Hematopoietic multipotent progenitor cell treated with erythropoietin and hydrocortisone succinate and interleukin-3 and kit ligand, for 8 days (in vitro differentiated cells): ENCODE measurements around the gene AOC1.
"Not testable (repeated sequence)": the region's sequence is repeated elsewhere in the genome, so short reads cannot be mapped to it uniquely, and the experiment has no call there.

Source experiments
- DNase-seq: peaks from one replicate; pipeline ENCODE4 v3.0.0-alpha.2; 2015

AOC1 gene, protein sequence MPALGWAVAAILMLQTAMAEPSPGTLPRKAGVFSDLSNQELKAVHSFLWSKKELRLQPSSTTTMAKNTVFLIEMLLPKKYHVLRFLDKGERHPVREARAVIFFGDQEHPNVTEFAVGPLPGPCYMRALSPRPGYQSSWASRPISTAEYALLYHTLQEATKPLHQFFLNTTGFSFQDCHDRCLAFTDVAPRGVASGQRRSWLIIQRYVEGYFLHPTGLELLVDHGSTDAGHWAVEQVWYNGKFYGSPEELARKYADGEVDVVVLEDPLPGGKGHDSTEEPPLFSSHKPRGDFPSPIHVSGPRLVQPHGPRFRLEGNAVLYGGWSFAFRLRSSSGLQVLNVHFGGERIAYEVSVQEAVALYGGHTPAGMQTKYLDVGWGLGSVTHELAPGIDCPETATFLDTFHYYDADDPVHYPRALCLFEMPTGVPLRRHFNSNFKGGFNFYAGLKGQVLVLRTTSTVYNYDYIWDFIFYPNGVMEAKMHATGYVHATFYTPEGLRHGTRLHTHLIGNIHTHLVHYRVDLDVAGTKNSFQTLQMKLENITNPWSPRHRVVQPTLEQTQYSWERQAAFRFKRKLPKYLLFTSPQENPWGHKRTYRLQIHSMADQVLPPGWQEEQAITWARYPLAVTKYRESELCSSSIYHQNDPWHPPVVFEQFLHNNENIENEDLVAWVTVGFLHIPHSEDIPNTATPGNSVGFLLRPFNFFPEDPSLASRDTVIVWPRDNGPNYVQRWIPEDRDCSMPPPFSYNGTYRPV

GRCh38 chr7:150852371-150852905 lies at the start of gene AOC1:
Gene AOC1 (plus strand): TSS chr7:150852517. CDS start chr7:150856471, 3,954 bp downstream.
- no peak for DNase-seq

DNA sequence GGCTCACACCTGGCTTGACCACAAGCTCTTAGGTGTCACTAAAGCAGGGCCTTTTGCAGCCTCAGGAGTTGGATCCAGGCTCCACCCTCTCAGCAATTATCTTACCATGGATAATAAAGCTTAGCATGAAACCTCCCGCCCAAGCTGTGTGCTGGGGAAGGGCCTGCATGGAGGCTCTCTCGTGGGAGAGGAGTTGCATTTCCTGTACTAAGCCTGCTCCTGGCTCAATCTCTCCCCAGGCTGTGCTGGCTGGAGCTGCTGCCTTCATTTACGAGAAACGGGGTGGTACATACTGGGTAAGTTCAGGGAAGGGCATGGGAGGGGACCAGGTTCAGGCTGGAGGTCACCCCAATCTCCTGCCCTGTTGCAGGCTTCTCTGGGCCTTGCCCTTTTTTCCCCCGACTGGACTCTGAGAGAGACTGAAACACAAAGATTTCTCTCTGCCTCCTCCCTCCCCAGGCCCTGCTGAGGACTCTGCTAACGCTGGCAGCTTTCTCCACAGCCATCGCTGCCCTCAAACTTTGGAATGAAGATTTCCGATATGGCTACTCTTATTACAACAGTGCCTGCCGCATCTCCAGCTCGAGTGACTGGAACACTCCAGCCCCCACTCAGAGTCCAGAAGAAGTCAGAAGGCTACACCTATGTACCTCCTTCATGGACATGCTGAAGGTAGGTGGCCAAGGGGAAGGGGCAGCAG lies 49.0 kb upstream of the AOC1 start:
- DNase-seq, result no peak

- DNase-seq, result no peak
Observed at GRCh38 chr7:150804802-150805201, 47.5 kb upstream of the AOC1 start.

- DNase-seq, result no peak
Observed at GRCh38 chr7:150805864-150806263, 46.5 kb upstream of the AOC1 start.

DNA sequence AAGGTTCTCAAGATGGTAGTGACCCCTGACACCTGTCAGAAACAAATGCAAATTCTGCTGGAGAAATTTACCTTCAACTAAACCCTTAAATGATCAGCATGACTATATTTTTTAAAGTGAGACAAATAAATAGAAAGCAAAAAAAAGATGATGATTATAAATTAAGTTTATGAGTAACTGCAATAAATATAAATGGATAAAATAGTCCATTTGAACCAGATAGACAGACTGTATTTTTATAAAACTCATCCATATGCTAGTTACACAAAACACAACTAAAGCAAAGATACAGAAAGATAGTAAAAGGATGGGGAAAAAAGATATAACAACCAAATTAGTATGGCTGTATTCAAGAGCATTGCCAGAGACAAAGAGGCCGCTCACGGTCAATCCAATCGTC lies 45.9 kb upstream of the AOC1 start:
- no peak for DNase-seq

DNA sequence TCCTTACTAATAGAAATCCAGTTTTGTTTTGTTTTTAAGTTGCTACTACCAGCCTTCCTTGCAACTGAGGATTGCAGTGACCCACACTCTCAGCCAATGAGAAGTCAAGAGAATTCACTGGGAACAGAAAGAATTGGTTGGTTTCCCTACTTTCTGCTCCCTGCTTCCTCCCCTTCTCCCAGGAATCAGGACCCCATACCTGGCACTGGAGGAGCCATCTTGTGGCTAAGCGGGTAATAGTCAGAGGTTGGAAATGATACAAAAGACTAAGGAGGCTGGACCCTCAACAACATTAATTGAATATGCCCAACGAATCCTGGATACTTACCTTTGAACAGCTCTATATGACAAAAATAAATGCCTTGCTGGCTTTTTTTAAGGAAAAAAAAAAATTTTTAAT lies 45.5 kb upstream of the AOC1 start:
- no peak for DNase-seq

DNA sequence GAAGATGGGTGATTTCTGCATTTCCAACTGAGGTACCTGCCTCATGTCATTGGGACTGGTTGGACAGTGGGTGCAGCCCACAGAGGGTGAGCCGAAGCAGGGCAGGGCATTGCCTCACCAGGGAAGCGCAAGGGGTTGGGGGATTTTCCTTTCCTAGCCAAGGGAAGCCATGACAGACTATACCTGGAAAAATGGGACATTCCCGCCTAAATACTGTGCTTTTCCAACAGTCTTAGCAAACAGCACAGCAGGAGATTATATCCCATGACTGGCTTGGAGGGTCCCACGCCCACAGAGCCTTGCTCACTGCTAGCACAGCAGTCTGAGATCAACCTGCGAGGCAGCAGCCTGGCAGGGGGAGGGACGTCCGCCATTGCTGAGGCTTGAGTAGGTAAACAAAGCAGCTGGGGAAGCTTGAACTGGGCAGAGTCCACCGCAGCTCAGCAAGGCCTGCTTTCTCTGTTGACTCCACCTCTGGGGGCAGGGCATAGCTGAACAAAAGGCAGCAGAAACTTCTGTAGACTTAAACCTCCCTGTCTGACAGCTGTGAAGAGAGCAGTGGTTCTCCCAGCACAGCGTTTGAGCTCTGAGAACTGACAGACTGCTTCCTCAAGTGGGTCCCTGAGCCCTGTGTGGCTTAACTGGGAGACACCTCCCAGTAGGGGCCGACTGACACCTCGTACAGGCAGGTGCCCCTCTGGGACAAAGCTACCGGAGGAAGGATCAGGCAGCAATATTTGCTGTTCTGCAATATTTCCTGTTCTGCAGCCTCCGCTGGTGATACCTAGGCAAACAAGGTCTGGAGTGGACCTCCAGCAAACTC lies 44.5 kb upstream of the AOC1 start:
- not testable (repeated sequence) for DNase-seq

GRCh38 chr7:150814328-150815001 lies 37.9 kb upstream of the AOC1 start:
- DNase-seq, result no peak

GRCh38 chr7:150818971-150819370 lies 33.3 kb upstream of the AOC1 start:
- DNase-seq, result no peak

- no peak for DNase-seq
Observed at GRCh38 chr7:150820148-150820547, 32.2 kb upstream of the AOC1 start.

GRCh38 chr7:150820578-150821198 lies 31.6 kb upstream of the AOC1 start:
- DNase-seq, result no peak

DNA sequence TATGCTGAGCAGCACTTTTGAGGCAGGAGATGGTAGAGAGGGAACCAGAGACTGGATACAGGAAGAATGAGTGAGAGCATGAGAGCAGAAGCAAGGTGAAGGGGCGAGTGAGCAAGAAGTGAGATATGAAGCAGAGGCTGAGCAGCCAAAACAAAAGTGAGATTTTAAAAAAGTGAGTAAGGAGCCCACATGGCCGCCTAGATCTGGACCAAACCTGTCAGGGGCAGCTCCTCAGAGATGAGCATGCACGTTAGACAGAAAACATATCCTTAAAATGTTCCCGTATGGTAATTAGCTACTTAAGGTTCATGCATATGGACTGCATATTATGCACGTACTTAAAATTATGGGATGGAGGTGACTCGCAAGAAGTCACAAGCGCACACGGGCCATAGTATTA lies 29.3 kb upstream of the AOC1 start:
- DNase-seq, result no peak

DNA sequence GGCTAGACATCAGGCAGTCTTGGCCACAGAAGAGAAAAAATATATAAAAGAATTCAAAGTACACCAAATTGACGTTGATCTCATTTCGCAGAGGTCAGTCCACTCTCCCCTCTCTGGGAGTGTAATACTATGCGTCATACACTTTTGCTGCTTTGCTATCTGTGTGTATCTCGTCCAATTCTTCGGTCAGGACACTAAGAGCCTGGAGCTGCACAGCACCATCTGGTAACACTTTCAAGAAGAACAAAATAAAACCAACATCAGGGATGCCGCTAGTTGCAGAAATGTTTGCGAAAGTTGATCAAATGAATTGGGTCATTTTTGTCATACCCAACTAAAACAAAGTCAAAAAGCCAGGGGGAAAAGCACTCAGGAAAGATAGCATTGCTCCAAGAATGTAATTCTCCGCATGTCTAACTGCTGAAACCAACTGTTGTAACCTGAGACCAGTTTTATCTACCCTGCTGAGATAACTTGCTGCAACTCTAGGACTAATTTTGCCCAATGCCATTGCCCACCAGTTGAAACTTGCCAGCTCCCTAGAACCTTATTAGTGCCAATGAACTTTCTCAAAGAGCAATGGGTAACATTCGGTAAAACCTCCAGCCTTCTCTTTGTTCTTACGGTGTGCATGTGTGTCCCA lies 28.7 kb upstream of the AOC1 start:
- no peak for DNase-seq

DNA sequence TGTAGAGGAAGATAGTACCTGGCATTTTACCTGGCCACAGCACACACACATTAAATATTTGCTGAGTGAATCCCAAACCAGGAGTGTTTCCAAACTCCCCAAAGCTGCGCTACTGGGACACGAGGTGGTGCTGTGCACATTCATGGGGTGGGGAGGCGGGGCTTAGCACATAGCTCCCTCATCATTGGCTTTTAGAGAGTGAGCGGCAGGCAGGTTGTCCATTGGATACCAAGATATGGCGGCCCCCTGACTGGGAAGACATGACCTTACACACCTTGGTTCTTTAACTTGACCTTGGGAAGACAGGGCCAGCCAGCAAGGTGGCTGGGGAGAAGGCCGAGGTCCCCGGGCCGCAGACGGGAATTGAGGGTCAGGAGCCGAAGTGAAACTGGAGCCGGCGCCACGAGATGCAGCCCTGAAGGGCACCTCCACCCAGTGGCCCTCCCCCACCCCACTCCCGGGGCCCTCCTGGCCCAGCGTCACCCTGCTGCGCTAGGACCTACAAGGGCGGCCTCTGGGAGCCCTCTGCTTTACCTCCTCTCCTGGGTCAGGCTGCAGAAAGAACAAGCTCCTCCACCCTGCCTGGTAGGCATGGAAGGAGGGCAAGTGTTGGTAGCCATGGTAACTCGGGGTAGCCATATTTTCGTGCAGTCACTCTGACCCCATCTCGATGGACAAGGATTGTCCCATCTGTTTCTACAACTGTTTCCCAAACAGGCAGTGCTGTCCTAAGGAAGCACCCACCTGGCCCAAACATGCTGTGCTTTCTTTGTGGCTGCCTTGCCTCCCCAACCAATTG lies 27.7 kb upstream of the AOC1 start:
- no peak for DNase-seq

- DNase-seq, result no peak
Observed at GRCh38 chr7:150826061-150826849, 26.1 kb upstream of the AOC1 start.

DNA sequence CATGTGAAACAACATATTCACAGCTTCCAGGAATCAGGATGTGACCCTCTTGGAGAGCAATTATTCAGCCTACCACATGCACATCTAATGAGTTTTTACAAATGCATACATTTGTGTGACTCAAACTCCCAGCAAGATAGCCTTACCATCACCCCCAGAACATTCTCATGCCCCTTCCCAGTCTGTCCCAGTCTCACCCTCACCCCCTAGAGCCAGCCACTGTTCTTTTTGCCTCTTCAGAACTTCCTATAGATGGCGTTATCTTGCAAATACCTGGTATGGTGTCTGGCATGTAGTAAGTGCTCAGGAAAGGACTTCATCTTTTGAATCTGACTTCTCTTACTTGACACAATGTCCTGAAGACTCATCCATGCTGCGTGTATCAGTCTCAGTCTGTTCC lies 23.9 kb upstream of the AOC1 start:
- DNase-seq, result no peak

GRCh38 chr7:150829426-150829825 lies 22.9 kb upstream of the AOC1 start:
- no peak for DNase-seq

DNA sequence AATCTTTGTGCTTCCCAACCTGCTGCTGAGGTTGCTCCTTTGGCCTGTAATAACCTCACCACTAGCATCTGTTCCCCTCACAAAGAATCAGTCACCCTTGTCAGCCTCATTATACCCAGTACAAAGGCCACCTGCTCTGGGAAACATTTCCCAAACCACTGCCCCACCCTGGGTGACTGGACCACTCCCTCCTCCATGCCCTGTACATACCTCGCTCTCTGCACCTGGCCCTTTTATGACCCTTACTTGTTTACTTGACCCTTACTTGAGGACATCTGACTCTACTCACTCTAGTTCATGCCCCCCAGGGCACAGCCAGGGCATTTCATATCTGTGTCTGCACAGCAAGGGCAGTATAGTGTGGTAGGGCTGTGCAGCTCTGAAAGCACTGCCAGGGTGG lies 21.4 kb upstream of the AOC1 start:
- no peak for DNase-seq

GRCh38 chr7:150831851-150832250 lies 20.5 kb upstream of the AOC1 start:
- no peak for DNase-seq
